Mesenchymal stem cell (in vitro differentiated cells and primary cell): ENCODE results near the gene KRTAP10-7.
"Not testable (repeated sequence)": the region's sequence is repeated elsewhere in the genome, so short reads cannot be mapped to it uniquely, and the experiment has no call there.

ENCODE experiments used
- DNase-seq: peaks from one replicate; pipeline ENCODE4 v3.0.0-alpha.2; 2013
- H2AFZ ChIP-seq: one replicate; pipeline ENCODE4 v1.6.1; 2013; ENCODE audit warnings: low read depth, mild to moderate bottlenecking, control low read depth, inconsistent platforms, low read length, moderate library complexity
- H2AK5ac ChIP-seq: 2 replicates; pipeline ENCODE4 v1.6.1; 2013; ENCODE audit warnings: low read length, moderate library complexity, mild to moderate bottlenecking, inconsistent platforms; ENCODE audit not compliant: severe bottlenecking
- H2BK120ac ChIP-seq: one replicate; pipeline ENCODE4 v1.6.1; 2013; ENCODE audit warnings: low read depth, mild to moderate bottlenecking, inconsistent platforms, low read length, moderate library complexity
- H2BK12ac ChIP-seq, 2 experiments: one replicate each; pipeline ENCODE4 v1.6.1; 2013; ENCODE audit warnings: inconsistent platforms in 2 of 2, low read length in 2 of 2, mild to moderate bottlenecking in 2 of 2, moderate library complexity in 2 of 2, control low read depth in 1 of 2
- H2BK15ac ChIP-seq: one replicate; pipeline ENCODE4 v1.6.1; 2013; ENCODE audit warnings: mild to moderate bottlenecking, low read depth, inconsistent platforms; ENCODE audit not compliant: poor library complexity, severe bottlenecking
- H2BK5ac ChIP-seq: 2 replicates; pipeline ENCODE4 v1.6.1; 2013; ENCODE audit warnings: low read depth, mild to moderate bottlenecking, low read length, control low read depth, inconsistent platforms; ENCODE audit not compliant: poor library complexity, severe bottlenecking
- H3K14ac ChIP-seq, 2 experiments: one replicate each; pipeline ENCODE4 v1.6.1; 2013; ENCODE audit warnings: inconsistent platforms in 2 of 2, low read length in 2 of 2, control low read depth in 1 of 2, mild to moderate bottlenecking in 1 of 2, moderate library complexity in 1 of 2
- H3K18ac ChIP-seq, 2 experiments: one replicate each; pipeline ENCODE4 v1.6.1; 2013; ENCODE audit warnings: inconsistent platforms in 2 of 2, low read length in 2 of 2, control low read depth in 1 of 2, low read depth in 1 of 2, mild to moderate bottlenecking in 1 of 2
- H3K23ac ChIP-seq, 2 experiments: one replicate each; pipeline ENCODE4 v1.6.1; 2013; ENCODE audit warnings: inconsistent platforms in 2 of 2, low read length in 2 of 2, mild to moderate bottlenecking in 2 of 2, moderate library complexity in 2 of 2, control low read depth in 1 of 2
- H3K27ac ChIP-seq: 2 replicates; pipeline ENCODE4 v1.5.1; 2013; ENCODE audit warnings: mild to moderate bottlenecking, moderate library complexity, low read length, control low read depth, inconsistent platforms; ENCODE audit not compliant: poor library complexity, severe bottlenecking
- H3K27me3 ChIP-seq, 2 experiments: 2 replicates each; pipeline versions ENCODE4 v1.6.1 to v1.7.0; 2013; ENCODE audit warnings: low read length in 2 of 2, mild to moderate bottlenecking in 2 of 2, moderate library complexity in 2 of 2, control low read depth in 1 of 2, inconsistent platforms in 1 of 2; ENCODE audit not compliant: control insufficient read depth in 1 of 2, insufficient read depth in 1 of 2
- H3K36me3 ChIP-seq, 2 experiments: 2 replicates each; pipeline versions ENCODE4 v1.6.1 to v1.7.0; 2013; ENCODE audit warnings: low read length in 2 of 2, control low read depth in 1 of 2, inconsistent platforms in 1 of 2, low read depth in 1 of 2, mild to moderate bottlenecking in 1 of 2; ENCODE audit not compliant: insufficient read depth in 2 of 2, control insufficient read depth in 1 of 2
- H3K4ac ChIP-seq, 2 experiments: one replicate each; pipeline ENCODE4 v1.6.1; 2013; ENCODE audit warnings: inconsistent platforms in 2 of 2, low read length in 2 of 2, mild to moderate bottlenecking in 2 of 2, moderate library complexity in 2 of 2, control low read depth in 1 of 2, low read depth in 1 of 2
- H3K4me1 ChIP-seq: 2 replicates; pipeline ENCODE4 v1.6.1; 2013; ENCODE audit warnings: low read depth, low read length, control low read depth; ENCODE audit not compliant: control insufficient read depth, insufficient read depth
- H3K4me2 ChIP-seq: 2 replicates; pipeline ENCODE4 v1.6.1; 2013; ENCODE audit warnings: low read length, mild to moderate bottlenecking, inconsistent platforms; ENCODE audit not compliant: poor library complexity, severe bottlenecking
- H3K4me3 ChIP-seq, 2 experiments: 2 replicates each; pipeline versions ENCODE4 v1.5.1 to v1.7.0; 2013; ENCODE audit warnings: low read length in 2 of 2, mild to moderate bottlenecking in 2 of 2, control low read depth in 1 of 2, low read depth in 1 of 2; ENCODE audit not compliant: insufficient read depth in 1 of 2
- H3K79me1 ChIP-seq: replicated peaks from 2 replicates; pipeline ENCODE4 v1.6.1; 2013; ENCODE audit warnings: mild to moderate bottlenecking, control low read depth, low read length, inconsistent platforms; ENCODE audit not compliant: poor library complexity, severe bottlenecking
- H3K9ac ChIP-seq: 2 replicates; pipeline ENCODE4 v1.7.0; 2013; ENCODE audit warnings: mild to moderate bottlenecking, low read length, moderate library complexity
- H3K9me3 ChIP-seq: 2 replicates; pipeline ENCODE4 v1.7.0; 2013; ENCODE audit warnings: mild to moderate bottlenecking, low read length; ENCODE audit not compliant: control insufficient read depth
- H4K8ac ChIP-seq: one replicate; pipeline ENCODE4 v1.6.1; 2013; ENCODE audit warnings: inconsistent platforms, mild to moderate bottlenecking, low read length, moderate library complexity
- H4K91ac ChIP-seq: one replicate; pipeline ENCODE4 v1.6.1; 2013; ENCODE audit warnings: mild to moderate bottlenecking, low read length, inconsistent platforms
- WGBS: methylation state at CpG from one replicate; pipeline ENCODE4 v1.1.7; 2013; ENCODE audit warnings: mixed read lengths; 5-methylcytosine and 5-hydroxymethylcytosine counted together

Gene KRTAP10-7

GRCh38 chr21:44609193-44609592, 8.8 kb downstream of the KRTAP10-7 start:
- no peak overlapping the region for H2BK15ac ChIP-seq
- no peaks in the 10 kb centered on the region for H3K36me3 ChIP-seq
- no peaks in the 10 kb centered on the region for H3K79me1 ChIP-seq
- no peak overlapping the region for H3K4me2 ChIP-seq
- H3K23ac ChIP-seq: no peak overlapping the region
- peaks cover 28% of the 10 kb centered on the region for H3K9me3 ChIP-seq
- no peaks in the 10 kb centered on the region for H3K27me3 ChIP-seq
- H3K4me1 ChIP-seq: no peaks in the 10 kb centered on the region
- no peak overlapping the region for H3K14ac ChIP-seq
- H4K91ac ChIP-seq: no peak overlapping the region
- no peak overlapping the region for H2BK120ac ChIP-seq
- H3K9ac ChIP-seq: no peak overlapping the region
- H3K4ac ChIP-seq: no peak overlapping the region
- DNase-seq: no peak
- no peak overlapping the region for H3K27ac ChIP-seq
- H2AFZ ChIP-seq: no peak overlapping the region
- no peak overlapping the region for H3K18ac ChIP-seq
- H2BK5ac ChIP-seq: no peak overlapping the region
- no peak overlapping the region for H4K8ac ChIP-seq
- H2AK5ac ChIP-seq: no peak overlapping the region
- H2BK12ac ChIP-seq: no peak overlapping the region
- H3K4me3 ChIP-seq: no peak overlapping the region

GRCh38 chr21:44610157-44610843, 9.9 kb downstream of the KRTAP10-7 start:
- H3K18ac ChIP-seq, H3K14ac ChIP-seq: not testable (repeated sequence)

GRCh38 chr21:44611551-44611950, 11.2 kb downstream of the KRTAP10-7 start:
- H2AFZ ChIP-seq: no peak overlapping the region
- no peaks in the 10 kb centered on the region for H3K27me3 ChIP-seq
- no peak overlapping the region for H2BK120ac ChIP-seq
- DNase-seq: no peak
- H4K91ac ChIP-seq: peak overlapping the region; percentile 20
- H3K18ac ChIP-seq: no peak overlapping the region
- H3K23ac ChIP-seq: no peak overlapping the region
- no peak overlapping the region for H3K4ac ChIP-seq
- H3K9ac ChIP-seq: no peak overlapping the region
- no peaks in the 10 kb centered on the region for H3K36me3 ChIP-seq
- no peak overlapping the region for H2BK15ac ChIP-seq
- H3K4me3 ChIP-seq: no peak overlapping the region
- no peaks in the 10 kb centered on the region for H3K79me1 ChIP-seq
- no peak overlapping the region for H3K14ac ChIP-seq
- 91% methylated on average over 3 of the region's 4 CpGs for WGBS
- H2AK5ac ChIP-seq: no peak overlapping the region
- H3K4me1 ChIP-seq: no peaks in the 10 kb centered on the region
- H3K27ac ChIP-seq: no peak overlapping the region
- H3K9me3 ChIP-seq: peaks cover 25% of the 10 kb centered on the region
- no peak overlapping the region for H2BK12ac ChIP-seq
- no peak overlapping the region for H4K8ac ChIP-seq
- H2BK5ac ChIP-seq: no peak overlapping the region
- H3K4me2 ChIP-seq: no peak overlapping the region

More at GRCh38 chr21:44610157-44610843, 9.9 kb downstream of the KRTAP10-7 start:
- not testable (repeated sequence) for H4K91ac ChIP-seq, H3K27me3 ChIP-seq, H3K23ac ChIP-seq, H2BK5ac ChIP-seq, H2AK5ac ChIP-seq, H3K27ac ChIP-seq, H2BK15ac ChIP-seq, DNase-seq, H2BK120ac ChIP-seq, H3K9ac ChIP-seq, H3K79me1 ChIP-seq, H3K36me3 ChIP-seq, H2BK12ac ChIP-seq, H3K4me3 ChIP-seq, H3K4me2 ChIP-seq, H3K4ac ChIP-seq, H2AFZ ChIP-seq, H4K8ac ChIP-seq, H3K4me1 ChIP-seq
- 82% methylated on average over 7 of the region's 7 CpGs for WGBS
- peaks cover 28% of the 10 kb centered on the region for H3K9me3 ChIP-seq

GRCh38 chr21:44612029-44612486, 11.7 kb downstream of the KRTAP10-7 start, which contains the start of gene KRTAP10-8:
Gene KRTAP10-8, plus strand, starts transcription at chr21:44612079. Its CDS starts 22 bp downstream, at chr21:44612101.
- H4K8ac ChIP-seq: no peak within 1 kb of the TSS
- no peak within 1 kb of the TSS for H3K14ac ChIP-seq
- no peak within 1 kb of the TSS for H2BK120ac ChIP-seq
- no peak within 1 kb of the TSS for H2BK5ac ChIP-seq
- no peak within 1 kb of the TSS for H3K23ac ChIP-seq
- H3K18ac ChIP-seq: no peak within 1 kb of the TSS
- no peak within 1 kb of the TSS for H2BK15ac ChIP-seq
- H3K79me1 ChIP-seq: no peaks in the 10 kb centered on the region
- H2AK5ac ChIP-seq: no peak within 1 kb of the TSS
- peak within 1 kb of the TSS; percentile 20 for H4K91ac ChIP-seq
- H3K4ac ChIP-seq: no peak within 1 kb of the TSS
- no peaks in the 10 kb centered on the region for H3K27me3 ChIP-seq
- no peaks in the 10 kb centered on the region for H3K36me3 ChIP-seq
- no peak for DNase-seq
- no peak within 1 kb of the TSS for H2AFZ ChIP-seq
- no peak within 1 kb of the TSS for H3K4me2 ChIP-seq
- no peaks in the 10 kb centered on the region for H3K4me1 ChIP-seq
- WGBS: 86% methylated on average over 8 of the region's 8 CpGs
- H3K9ac ChIP-seq: no peak within 1 kb of the TSS
- H3K4me3 ChIP-seq: no peak within 1 kb of the TSS
- H3K27ac ChIP-seq: no peak within 1 kb of the TSS
- no peak within 1 kb of the TSS for H2BK12ac ChIP-seq
- H3K9me3 ChIP-seq: peaks cover 25% of the 10 kb centered on the region
